ENCODE data around the gene TMEM184B.

Gene TMEM184B

GRCh38 chr22:38302906-38303305 lies 30.1 kb upstream of the TMEM184B start:
- TF ChIP-seq CTCF (IDR thresholded peaks at IDR 0.05; ENCODE audit: low read depth, low read length, poor library complexity, severe bottlenecking) (no peak), EZH2phosphoT487 (IDR thresholded peaks at IDR 0.05; ENCODE audit: borderline replicate concordance, low read length) (no peak)
- Histone ChIP-seq H3K9me2 (replicated peaks; ENCODE audit: control insufficient read depth, low read length) (no peaks in the 10 kb centered on the region), H3K4me3 (ENCODE audit: low read length) (no peak overlapping the region), H3F3A (ENCODE audit: control insufficient read depth, insufficient read depth) (peaks cover 19% of the 10 kb centered on the region), H3K27me3 (ENCODE audit: control insufficient read depth, low read length) (no peaks in the 10 kb centered on the region), H3K9me3 (ENCODE audit: control insufficient read depth, insufficient read depth, low read length) (no peaks in the 10 kb centered on the region), H4K20me1 (ENCODE audit: control insufficient read depth, insufficient read depth, low read depth, low read length) (peaks cover 17% of the 10 kb centered on the region), H3K4me2 (ENCODE audit: low read length) (no peak overlapping the region), H3K27ac (ENCODE audit: low read depth, low read length) (no peak overlapping the region), H3K36me3 (ENCODE audit: control insufficient read depth, low read length) (peaks cover 63% of the 10 kb centered on the region), H3K79me2 (ENCODE audit: control insufficient read depth, low read length) (peaks cover 49% of the 10 kb centered on the region), H3K4me1 (ENCODE audit: control insufficient read depth, low read length) (peaks cover 29% of the 10 kb centered on the region)

GRCh38 chr22:38300946-38301345 lies 28.1 kb upstream of the TMEM184B start:
- H3K27me3 ChIP-seq (ENCODE audit: control insufficient read depth, low read length): no peaks in the 10 kb centered on the region
- no peaks in the 10 kb centered on the region for H3K9me2 ChIP-seq (replicated peaks; ENCODE audit: control insufficient read depth, low read length)
- peaks cover 33% of the 10 kb centered on the region for H3K79me2 ChIP-seq (ENCODE audit: control insufficient read depth, low read length)
- peaks cover 9% of the 10 kb centered on the region for H3F3A ChIP-seq (ENCODE audit: control insufficient read depth, insufficient read depth)
- no peak overlapping the region for H3K4me2 ChIP-seq (ENCODE audit: low read length)
- H3K36me3 ChIP-seq (ENCODE audit: control insufficient read depth, low read length): peaks cover 83% of the 10 kb centered on the region
- H3K4me3 ChIP-seq (ENCODE audit: low read length): no peak overlapping the region
- peaks cover 17% of the 10 kb centered on the region for H4K20me1 ChIP-seq (ENCODE audit: control insufficient read depth, insufficient read depth, low read depth, low read length)
- TF ChIP-seq CTCF (IDR thresholded peaks at IDR 0.05; ENCODE audit: low read depth, low read length, poor library complexity, severe bottlenecking) (no peak), EZH2phosphoT487 (IDR thresholded peaks at IDR 0.05; ENCODE audit: borderline replicate concordance, low read length) (no peak)
- H3K27ac ChIP-seq (ENCODE audit: low read depth, low read length): no peak overlapping the region
- H3K4me1 ChIP-seq (ENCODE audit: control insufficient read depth, low read length): peaks cover 10% of the 10 kb centered on the region
- no peaks in the 10 kb centered on the region for H3K9me3 ChIP-seq (ENCODE audit: control insufficient read depth, insufficient read depth, low read length)

GRCh38 chr22:38300197-38300945 lies 27.6 kb upstream of the TMEM184B start:
- H3K36me3 ChIP-seq (ENCODE audit: control insufficient read depth, low read length): peaks cover 89% of the 10 kb centered on the region
- H3K9me3 ChIP-seq (ENCODE audit: control insufficient read depth, insufficient read depth, low read length): no peaks in the 10 kb centered on the region
- H3F3A ChIP-seq (ENCODE audit: control insufficient read depth, insufficient read depth): peaks cover 4% of the 10 kb centered on the region
- H3K27ac ChIP-seq (ENCODE audit: low read depth, low read length): no peak overlapping the region
- no peak overlapping the region for H3K4me3 ChIP-seq (ENCODE audit: low read length)
- no peaks in the 10 kb centered on the region for H3K27me3 ChIP-seq (ENCODE audit: control insufficient read depth, low read length)
- no peaks in the 10 kb centered on the region for H3K9me2 ChIP-seq (replicated peaks; ENCODE audit: control insufficient read depth, low read length)
- peaks cover 17% of the 10 kb centered on the region for H4K20me1 ChIP-seq (ENCODE audit: control insufficient read depth, insufficient read depth, low read depth, low read length)
- H3K79me2 ChIP-seq (ENCODE audit: control insufficient read depth, low read length): peaks cover 27% of the 10 kb centered on the region
- H3K4me1 ChIP-seq (ENCODE audit: control insufficient read depth, low read length): peaks cover 5% of the 10 kb centered on the region
- H3K4me2 ChIP-seq (ENCODE audit: low read length): no peak overlapping the region
- TF ChIP-seq EZH2phosphoT487 (IDR thresholded peaks at IDR 0.05; ENCODE audit: borderline replicate concordance, low read length): no peak
- no peak for TF ChIP-seq CTCF (IDR thresholded peaks at IDR 0.05; ENCODE audit: low read depth, low read length, poor library complexity, severe bottlenecking)
